ENCODE results near the gene LENG8.

The LENG8 gene

DNA sequence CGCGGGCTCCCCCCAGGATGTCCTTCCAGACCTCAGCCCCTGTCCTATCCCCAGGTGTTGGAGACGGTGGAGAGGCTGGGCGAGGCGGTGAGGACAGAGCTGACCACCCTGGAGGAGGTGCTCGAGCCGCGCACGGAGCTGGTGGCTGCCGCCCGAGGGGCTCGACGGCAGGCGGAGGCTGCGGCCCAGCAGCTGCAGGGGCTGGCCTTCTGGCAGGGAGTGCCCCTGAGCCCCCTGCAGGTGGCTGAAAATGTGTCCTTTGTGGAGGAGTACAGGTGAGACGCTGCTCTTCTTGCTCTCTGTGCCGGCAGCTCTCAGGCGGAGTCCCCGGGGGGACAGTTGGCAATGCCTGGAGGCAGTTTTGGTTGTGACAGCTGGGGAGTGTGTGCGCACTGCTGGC is 26.9 kb upstream of the LENG8 start:
- no peak for DNase-seq

DNA sequence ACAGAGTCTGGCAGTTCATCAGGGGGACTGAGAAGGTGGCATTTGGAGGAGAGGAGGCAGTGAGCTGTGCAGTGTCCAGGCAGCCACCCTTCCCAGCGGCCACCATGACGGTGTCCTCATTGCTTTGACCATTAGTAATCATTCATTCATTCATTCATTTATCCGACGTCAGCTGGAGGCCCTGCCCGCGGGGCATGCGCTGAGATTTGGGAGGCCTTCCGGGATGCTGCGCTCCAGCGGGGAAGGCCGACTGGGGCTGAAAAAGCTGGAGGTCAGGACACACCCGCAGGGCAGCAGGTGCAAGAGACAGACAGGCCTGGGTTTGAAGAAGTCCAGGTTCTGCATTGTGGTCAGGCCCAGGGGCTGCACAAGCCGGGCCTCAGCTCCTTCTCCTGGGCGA is 24.8 kb upstream of the LENG8 start:
- DNase-seq, result no peak

DNA sequence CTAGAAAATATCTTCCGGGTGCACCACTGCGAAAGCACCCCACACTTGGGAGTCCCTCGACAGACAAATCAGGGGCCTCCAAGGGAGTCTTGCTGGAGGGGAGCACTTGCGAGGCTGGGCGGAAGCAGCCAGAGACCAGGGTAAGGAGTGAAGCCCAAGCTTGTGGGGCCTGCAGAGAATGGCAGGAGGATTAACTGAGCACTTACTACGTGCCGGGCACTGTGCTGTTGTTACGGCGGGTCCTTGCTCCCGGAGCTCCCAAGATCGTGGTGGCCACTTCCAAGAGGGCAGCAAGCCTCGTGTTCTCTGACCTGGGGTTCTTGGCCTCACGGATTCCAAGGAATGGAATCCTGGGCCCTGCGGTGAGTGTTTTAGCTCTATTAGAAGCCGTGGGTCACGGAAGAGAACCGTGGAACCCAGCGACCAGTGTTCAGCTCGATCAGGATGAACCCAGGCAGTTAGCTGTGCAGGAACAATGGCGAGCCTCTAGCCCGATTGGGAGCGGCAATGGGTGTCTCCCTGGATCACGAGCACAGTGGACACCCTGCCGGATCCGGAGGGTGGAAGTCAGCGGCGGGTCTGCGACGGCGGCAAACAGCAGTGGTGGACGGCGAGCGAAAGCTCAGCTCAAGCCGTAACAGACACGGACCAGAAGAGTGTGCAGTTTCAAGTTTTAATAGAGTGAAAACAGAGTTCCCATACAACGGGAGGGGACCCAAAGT is 24.2 kb upstream of the LENG8 start:
- DNase-seq, result no peak

DNA sequence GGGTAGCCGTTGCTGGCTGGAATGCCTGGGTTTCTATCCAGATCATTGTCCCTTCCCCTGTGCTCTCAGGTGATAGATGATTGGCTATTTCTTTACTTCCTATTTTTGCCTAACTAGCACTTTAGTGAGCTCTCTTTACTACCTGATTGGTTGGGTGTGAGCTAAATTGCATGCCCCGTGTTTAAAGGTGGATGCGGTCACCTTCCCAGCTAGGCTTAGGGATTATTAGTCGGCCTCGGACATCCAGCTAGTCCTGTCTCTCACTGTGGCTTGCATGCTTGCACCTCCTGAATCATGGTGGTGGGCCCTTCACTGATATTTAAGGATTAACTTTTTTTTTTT is 23.6 kb upstream of the LENG8 start:
- DNase-seq, result no peak

DNA sequence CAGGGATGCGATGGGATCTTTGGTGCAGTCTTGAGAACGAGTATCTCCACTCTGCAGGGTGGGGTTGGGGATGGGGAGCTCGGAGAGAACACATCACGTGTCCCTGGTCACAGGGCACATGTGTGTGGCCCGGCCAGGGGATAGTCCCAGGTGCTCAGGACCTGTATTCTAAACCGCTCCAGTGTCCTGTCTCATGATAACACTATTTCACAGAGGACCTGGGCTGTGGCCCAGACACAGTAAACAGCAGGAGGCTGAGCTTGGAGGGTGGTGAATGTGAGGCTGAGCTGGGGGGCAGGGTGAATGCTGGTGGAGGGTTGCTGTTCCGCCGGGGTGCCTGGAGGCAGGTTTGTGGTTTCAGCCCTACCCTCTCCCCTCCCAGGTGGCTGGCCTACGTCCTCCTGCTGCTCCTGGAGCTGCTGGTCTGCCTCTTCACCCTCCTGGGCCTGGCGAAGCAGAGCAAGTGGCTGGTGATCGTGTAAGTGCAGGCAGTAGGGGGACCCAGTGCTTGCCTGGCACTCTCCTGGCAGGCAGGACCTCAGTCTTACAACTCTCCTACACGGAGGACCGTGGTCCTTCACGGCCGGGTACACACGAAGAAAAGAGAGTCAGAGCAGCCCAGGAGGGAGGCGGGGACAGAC is 22.6 kb upstream of the LENG8 start:
- peak in 30 of 58 donors; percentile 17 to 76 (median 42) for DNase-seq

DNA sequence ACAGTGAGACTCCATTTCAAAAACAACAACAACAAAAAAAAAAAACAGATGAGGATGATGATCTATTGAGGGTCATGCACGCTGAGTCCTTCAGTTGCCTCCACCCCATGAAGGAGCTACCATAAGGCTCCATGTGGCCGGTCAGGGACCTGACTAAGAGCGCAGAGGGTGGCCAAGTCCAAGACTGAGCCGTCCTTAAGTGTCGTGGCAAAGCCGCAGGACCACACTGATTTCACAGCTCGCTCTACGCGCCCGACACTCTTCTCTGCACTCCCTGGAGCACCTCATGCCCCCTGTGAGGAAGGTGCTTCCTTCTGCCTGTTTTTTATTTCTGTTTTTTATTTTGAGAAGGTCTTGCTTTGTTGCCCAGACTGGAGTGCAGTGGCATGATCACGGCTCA is 21.4 kb upstream of the LENG8 start:
- DNase-seq, result no peak

DNA sequence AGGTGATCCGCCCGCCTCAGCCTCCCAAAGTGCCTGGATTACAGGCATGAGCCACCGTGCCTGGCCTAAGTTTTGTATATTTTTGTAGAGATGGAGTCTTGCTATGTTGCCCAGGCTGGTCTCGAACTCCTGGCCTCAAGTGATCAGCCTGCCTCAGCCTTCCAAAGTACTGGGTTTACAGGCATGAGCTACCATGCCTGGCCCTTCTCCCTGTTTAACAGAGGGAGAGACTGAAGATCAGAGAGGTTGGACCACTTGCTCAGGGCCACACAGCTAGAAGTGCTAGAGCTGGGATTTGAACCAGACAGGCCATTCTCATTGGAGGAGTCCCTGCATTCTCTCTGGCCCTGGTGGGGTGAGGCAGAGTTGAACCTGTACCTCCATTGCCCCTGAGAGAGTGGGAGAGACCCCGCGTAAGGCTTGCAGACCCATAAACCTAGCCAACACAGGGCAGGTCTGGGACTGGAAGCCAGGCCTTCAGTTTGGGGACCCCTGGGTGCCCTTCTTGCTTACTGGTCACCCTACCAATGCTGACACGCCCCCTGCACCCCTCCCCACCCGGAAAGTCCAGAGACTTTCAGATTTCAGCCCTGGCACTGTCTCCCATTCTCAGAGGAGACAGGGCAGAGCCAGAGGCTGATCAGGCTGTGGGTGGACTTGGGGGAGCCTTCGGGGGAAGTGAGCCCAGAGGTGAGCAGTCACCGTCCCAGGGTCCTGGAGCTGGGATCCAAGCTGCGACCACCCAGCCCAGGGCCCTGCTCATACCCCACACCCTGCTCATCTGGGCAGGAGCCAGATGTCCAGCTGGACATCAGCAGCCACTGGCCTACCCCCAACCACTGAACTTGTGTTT is 20.4 kb upstream of the LENG8 start:
- no peak for DNase-seq

DNA sequence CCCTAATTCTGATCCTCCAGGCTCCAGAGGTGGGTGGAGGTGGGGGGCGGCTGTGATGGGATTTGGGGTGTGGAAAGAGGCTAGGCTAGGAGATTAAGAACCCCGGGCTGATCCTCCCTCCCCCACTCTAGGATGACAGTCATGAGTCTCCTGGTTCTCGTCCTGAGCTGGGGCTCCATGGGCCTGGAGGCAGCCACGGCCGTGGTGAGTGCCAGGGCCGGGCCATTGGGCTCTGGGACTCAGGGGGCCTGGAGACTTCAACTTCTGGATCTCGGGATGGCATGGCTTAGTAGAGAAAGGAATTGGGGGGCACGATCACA is 19.9 kb upstream of the LENG8 start:
- no peak for DNase-seq

DNA sequence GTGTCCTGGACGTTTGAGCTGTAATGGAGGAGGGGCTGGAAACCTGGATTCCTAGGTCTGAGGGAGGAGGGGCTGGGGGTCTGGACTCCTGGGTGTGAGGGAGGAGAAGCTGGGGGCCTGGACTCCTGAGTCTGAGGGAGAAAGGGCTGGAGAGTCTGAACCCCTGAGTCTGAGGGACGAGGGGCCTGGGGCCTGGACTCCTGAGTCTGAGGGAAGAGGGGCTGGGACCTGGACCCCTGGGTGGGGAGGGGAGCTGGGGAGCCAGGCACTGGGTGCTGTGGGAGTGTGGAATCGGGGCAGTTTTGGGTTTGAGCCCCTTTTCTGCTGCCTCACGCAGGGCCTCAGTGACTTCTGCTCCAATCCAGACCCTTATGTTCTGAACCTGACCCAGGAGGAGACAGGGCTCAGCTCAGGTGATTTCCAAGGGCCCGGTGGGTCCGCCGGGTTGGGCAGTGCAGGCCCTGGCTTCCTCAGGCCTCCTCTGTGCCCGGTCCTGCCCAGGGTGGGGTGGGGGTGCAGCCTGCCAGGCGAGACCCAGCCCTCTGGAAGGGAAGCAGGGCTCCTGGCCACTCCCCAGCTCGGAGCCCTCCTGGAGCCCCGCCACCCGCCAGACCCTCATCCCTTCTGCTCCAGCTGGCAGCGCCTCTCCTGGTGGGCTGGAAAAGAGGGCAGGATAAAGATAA is 19.3 kb upstream of the LENG8 start:
- peak in 1 of 58 donors; percentile 24 for DNase-seq

DNA sequence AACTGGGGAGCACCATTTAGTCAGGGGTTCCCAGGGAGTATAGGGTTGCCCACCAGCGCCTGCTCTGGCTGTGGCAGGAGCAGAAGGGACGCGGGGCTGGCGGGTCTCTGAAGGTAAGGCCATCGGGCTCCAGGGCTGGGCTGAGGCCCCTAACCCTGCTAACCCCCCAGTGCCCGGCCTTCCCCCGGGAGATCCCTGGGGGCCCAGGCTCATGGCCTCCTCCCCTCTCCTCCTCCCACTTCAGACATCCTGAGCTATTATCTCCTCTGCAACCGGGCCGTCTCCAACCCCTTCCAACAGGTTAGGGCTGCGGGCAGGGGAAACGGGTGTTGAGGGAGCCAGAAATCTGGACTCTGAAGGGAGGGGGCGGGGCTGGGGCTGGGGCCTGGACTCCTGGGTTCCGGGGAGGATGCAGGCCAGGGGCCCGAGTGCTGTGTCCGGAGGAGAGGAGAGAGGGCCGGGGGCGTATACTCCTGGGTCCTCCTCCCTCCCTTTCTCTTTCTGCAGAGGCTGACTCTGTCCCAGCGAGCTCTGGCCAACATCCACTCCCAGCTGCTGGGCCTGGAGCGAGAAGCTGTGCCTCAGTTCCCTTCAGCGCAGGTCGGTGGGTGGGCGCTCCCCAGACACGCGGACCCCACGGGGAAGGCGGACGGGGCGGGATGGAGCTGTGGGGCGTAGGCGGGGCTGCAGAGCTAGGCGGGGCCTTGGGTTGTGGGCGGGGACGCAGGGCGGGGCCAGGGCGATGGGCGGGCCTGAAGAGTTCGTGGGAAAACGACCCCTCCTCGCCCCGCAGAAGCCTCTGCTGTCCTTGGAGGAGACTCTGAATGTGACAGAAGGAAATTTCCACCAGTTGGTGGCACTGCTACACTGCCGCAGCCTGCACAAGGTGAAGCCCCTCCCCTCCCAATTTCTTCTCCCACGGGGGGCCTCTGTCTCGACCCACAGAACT is 18.4 kb upstream of the LENG8 start:
- peak in 49 of 58 donors; percentile 24 to 79 (median 58) for DNase-seq

DNA sequence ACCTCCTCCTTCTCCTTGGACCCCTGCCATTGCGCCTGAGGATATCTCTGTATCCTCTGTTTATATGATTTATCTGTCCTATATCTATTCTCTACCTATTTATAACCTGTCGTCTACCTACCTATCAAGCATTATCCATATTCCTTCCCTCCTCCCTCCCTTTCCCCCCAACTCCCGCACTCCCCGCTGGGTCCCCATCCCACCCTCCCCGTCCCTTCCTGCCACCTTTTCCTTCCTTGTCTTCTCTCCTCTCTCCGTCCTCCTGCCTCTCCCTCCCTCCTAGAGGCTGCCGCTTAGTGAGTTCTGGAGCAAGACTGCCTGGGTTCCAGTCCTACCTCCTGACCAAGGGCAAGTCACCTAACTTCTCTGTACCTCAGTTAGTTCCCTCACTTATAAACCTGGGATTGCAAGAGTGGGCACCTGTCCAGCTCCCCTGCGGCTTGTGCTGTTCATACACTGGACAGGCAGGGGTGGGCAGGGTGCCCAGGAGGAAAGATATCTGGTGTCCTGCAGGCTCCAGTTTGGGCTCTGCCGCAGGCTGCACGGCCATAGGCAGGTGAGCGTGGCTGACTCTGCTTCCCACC is 17.7 kb upstream of the LENG8 start:
- DNase-seq, result peak in 6 of 58 donors; percentile 23 to 35 (median 26)

DNA sequence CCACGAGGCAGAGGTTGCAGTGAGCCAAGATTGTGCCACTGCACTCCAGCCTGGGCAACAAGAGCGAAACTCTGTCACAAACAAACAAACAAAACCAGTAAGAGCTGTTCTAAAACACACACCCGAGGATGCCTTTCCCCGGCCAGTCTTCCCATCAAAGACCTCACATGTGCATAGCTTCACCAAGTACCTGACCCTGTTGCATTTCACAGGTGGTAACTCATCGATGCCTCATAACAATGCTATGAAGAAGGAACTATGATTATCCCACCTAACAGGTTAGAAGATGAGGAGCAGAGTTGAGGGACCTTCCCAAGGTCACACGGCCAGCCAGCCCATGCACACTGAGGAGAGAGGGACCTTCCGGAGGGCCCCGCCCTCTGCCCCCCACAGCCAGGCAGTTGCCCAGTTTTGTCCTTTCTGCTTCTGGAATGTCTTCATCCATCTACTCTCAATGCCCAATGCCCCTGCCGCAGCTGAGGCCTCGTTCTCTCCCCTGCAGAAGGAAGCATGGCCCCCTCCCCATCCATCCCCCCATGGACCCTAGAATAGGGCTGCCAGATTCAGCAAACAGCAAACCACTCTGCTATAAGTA is 16.8 kb upstream of the LENG8 start:
- no peak for DNase-seq

DNA sequence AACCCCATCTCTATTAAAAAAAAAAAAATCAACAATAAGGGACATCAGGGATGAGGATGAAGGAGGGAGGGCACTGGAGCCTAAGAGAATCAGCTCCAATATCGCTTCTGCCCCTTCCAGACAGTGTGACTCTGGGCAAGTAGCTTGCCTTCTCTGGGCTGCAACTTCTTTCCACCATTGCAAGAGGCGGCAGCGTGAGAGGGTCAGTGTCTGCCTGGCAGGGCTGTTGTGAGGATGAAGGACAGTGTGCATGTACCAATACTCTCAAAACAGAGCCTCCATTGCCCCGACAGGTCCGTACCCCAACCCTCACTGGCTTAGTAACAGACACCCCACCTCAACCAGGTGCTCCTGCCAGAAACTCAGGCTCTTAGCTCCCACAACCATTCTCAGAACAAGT is 15.3 kb upstream of the LENG8 start:
- DNase-seq, result no peak

DNA sequence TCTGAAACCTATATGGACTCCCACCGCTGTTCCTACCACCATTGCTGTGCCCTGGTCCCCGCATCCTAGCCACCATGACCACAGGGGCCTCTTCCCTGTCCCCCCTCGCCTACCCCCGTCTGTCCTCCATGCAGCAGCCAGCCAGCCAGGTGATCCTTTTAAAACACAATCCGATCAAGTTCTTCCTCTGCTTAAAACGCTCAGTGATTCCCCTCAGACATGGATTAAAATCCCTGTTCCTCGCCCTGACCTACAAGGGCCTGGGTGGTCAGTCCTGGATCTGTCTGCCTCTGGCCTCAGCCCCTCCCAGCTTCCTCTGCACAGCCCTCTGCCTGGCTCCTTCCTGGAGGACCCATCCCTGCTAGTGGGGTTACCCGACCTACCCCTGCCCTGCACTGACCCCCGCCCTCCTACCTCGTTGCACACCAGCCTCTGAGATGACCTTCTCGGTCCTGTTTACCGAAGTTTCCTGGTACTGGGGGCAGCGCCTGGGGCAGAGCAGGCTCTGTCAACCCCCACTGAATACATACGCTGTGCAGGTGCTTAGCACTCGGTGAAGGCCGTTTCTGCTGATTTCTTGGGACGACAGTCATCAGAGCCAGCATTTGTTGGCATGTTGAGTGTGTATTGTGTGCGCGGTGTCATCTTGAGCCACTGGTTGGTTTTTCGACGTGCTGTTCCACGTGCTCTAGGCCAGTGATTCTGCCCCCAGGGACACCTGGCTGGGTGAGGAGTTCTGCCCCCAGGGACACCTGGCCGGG is 14.7 kb upstream of the LENG8 start:
- DNase-seq, result peak in 21 of 58 donors; percentile 24 to 64 (median 51)

DNA sequence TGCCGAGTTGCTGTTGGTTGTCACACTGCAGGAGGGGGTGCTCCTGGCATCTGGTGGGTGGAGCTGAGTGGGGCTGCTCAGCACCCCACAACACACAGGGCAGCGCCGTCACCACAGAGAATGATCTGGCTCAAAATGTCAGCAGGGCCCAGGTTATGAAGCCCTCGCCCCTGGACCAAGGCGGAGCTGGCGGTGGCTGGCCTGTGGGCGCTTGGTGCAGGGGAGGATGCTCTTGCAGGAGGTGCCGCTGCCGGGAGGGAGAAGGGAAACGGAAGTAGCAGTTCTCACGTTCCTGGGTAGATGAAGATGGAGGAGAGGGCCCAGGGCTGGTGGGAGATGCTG is 14.2 kb upstream of the LENG8 start:
- DNase-seq, result peak in 16 of 58 donors; percentile 26 to 60 (median 47)

DNA sequence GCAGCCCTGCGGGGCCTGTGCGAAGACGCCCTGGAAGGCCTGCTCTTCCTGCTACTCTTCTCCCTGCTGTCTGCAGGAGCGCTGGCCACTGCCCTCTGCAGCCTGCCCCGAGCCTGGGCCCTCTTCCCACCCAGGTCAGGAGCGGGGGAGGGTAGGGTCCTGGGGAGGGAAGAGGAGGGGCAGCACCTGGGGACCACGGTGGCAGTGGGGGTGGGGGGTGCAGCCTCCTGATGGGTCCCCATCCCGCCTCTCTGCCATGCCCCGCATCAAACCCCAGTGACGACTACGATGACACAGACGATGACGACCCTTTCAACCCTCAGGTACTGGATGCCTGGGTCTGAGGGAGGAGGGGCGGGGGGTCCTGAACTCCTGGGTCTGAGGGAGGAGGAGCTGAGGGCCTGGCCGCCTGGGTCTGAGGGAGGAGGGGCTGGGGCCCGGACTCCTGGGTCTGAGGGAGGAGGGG is 13.4 kb upstream of the LENG8 start:
- DNase-seq, result peak in 13 of 58 donors; percentile 28 to 71 (median 47)

DNA sequence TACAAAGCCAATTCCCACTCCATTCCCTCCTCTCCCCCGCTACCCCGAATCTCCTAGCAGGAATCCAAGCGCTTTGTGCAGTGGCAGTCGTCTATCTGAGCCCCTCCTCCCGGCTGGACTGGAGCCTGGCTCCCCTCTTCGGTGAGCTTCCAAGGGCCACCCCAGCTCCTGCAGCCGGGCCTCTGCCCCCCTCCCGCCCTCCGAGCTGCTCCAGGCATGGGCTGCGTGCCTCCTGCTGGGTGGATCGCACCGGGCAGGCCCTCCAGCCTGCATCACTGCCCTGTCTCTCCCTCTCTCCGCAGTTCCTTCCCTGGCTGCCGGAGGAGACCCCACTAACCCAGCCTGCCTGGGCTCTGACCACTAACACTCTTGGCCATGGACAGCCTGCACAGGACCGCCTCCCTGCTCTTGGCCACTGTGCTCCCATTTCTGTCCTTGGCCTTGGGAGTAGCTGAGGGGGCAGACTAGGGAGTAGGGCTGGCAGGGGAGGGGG is 12.9 kb upstream of the LENG8 start:
- peak in 38 of 58 donors; percentile 6 to 71 (median 42) for DNase-seq

DNA sequence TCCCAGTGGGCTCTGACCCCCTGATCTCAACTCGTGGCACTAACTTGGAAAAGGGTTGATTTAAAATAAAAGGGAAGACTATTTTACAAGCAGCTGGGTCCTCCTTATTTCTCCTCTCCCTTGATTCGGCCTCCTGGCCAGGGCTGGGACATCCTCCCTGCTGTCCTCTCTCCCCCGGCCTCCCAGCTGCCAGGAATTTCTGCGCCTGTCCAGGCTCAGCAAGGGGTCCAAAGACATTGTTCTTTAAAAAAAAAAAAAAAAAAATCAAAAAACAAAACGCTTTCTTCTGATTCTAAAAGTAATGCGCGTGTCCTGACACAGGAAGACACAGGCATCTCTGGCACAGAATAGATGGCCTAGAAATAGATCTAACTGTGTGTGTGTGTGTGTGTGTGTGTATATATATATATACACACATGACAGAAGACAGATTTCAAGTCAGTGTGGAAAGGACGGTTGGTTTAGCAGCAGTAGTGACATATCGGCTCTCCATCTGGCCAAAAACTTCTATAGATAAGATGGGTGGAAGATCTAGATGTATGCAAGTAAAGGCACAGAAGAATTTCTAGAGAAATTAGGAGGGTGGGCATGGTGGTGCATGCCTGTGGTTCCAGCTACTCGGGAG is 12.3 kb upstream of the LENG8 start:
- DNase-seq, result no peak
